GM12892 (cell line): ENCODE results near the gene KLK15.

Experiments used
- POLR2A ChIP-seq: IDR thresholded peaks from 2 replicates; pipeline ENCODE4 v1.6.1; 2011; ENCODE audit warnings: low read depth, low read length, control low read depth
- TAF1 ChIP-seq: IDR thresholded peaks from 2 replicates; pipeline ENCODE4 v1.6.1; 2011; ENCODE audit warnings: low read depth, mild to moderate bottlenecking, control low read depth, low read length, borderline replicate concordance

GRCh38 chr19:50850738-50851137 lies 17.4 kb upstream of the KLK15 start:
- TF ChIP-seq TAF1 (no peak), POLR2A (no peak)
